Measurements from ENCODE around the gene FREY1.

DNA sequence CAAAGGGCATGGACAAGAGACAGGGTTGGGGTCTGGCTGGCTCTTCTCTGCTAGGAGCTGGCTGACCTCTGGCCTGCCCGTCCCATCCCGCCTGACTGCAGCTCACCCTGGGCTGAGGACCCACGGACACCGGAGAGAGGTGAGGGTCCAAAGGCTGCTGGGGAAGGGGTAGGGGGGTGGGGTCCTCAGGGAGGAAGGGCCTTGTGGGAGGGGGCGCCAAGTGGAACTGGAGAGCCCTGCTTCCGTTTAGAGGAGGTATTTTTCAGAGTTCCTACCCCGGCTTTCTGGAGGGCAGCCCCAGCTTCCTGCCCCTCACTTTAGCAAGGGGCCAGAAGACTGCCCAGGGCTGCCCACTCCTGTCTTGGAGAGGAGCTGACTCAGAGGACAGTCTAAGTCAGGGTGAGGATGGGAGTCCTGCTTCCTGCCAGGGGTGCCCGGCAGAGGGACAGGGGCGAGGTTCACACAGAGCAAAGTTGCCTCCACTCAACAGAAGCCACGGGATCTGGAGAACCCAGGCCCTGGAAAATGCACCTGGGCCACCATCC, 22.5 kb upstream of the FREY1 start:
- TF ChIP-seq POLR2A (IDR thresholded peaks at IDR 0.05; ENCODE audit: low read depth, low read length): no peak
- TF ChIP-seq, protein P1, sequence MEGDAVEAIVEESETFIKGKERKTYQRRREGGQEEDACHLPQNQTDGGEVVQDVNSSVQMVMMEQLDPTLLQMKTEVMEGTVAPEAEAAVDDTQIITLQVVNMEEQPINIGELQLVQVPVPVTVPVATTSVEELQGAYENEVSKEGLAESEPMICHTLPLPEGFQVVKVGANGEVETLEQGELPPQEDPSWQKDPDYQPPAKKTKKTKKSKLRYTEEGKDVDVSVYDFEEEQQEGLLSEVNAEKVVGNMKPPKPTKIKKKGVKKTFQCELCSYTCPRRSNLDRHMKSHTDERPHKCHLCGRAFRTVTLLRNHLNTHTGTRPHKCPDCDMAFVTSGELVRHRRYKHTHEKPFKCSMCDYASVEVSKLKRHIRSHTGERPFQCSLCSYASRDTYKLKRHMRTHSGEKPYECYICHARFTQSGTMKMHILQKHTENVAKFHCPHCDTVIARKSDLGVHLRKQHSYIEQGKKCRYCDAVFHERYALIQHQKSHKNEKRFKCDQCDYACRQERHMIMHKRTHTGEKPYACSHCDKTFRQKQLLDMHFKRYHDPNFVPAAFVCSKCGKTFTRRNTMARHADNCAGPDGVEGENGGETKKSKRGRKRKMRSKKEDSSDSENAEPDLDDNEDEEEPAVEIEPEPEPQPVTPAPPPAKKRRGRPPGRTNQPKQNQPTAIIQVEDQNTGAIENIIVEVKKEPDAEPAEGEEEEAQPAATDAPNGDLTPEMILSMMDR (conservative IDR thresholded peaks at IDR 0.05; ENCODE audit: low read depth, low read length): no peak
- TF ChIP-seq NFE2L2 (IDR thresholded peaks at IDR 0.05; ENCODE audit: low read depth, low read length): no peak
